GM12873 (cell line): ENCODE results near the gene PEAK3.
A peak's percentile ranks its signal among the peaks of the same experiment; 100 is the strongest.

Experiments
- TF ChIP-seq, protein P1 (sequence below): IDR thresholded peaks from 2 replicates; pipeline ENCODE4 v1.5.1; 2012; ENCODE audit warnings: low read depth, mild to moderate bottlenecking, moderate library complexity, low read length, control low read depth; ENCODE audit not compliant: insufficient read depth; ENCODE audit errors: missing control alignments

PEAK3 gene

DNA sequence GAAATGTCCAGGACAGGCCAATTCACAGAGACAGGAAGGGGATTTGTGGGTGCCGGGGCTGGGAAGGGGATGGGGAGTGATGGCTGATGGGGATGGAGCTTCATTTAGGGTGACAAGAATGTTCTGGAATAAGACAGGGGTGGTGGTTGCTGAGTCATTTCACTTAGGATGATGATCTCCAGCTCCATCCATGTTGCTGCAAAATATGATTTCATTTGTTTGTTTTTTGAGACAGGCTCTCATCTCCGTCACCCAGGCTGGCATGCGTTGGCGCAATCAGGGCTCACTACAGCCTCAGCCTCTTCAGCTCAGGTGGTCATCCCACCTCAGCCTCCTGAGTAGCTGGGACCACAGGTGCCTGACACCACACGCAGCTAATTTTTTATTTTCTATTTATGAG lies 22.6 kb downstream of the PEAK3 start:
- TF ChIP-seq, protein P1, sequence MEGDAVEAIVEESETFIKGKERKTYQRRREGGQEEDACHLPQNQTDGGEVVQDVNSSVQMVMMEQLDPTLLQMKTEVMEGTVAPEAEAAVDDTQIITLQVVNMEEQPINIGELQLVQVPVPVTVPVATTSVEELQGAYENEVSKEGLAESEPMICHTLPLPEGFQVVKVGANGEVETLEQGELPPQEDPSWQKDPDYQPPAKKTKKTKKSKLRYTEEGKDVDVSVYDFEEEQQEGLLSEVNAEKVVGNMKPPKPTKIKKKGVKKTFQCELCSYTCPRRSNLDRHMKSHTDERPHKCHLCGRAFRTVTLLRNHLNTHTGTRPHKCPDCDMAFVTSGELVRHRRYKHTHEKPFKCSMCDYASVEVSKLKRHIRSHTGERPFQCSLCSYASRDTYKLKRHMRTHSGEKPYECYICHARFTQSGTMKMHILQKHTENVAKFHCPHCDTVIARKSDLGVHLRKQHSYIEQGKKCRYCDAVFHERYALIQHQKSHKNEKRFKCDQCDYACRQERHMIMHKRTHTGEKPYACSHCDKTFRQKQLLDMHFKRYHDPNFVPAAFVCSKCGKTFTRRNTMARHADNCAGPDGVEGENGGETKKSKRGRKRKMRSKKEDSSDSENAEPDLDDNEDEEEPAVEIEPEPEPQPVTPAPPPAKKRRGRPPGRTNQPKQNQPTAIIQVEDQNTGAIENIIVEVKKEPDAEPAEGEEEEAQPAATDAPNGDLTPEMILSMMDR, result no peak

DNA sequence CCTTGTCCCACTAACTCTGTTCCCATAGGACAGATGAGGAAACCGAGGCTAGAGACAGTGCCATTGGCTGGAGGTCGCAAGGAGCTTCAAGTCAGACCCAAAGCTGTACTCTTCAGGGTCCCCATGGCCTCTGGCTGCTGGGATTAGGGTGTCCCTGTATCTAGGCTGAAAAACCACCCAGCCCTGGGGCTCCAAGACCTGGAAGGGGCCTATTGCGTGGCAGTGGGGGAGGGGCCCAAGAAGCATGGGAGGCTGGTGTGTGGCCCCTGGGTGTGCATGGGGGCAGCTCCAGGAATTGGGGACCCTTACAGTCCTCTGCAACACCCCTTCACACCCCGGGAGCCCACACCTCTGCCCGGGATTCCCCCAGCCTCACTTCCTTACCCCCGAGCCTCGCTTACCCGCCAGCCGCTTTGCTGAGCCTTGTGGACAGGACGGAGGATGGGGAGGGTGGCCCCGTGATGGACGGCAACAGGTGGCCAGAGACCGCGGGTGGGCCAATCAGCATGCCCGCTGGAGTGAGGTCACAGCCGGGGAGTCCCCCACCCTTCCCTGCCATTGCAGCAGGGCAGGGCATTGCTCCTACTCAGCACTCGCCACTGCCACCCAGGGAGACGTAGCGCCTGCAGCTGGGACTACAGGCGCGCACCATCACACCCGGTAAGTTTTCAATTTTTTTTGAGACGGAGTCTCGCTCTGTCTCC lies 25.8 kb downstream of the PEAK3 start, which contains the start of gene JSRP1:
TSS of gene JSRP1 (minus strand) at position 436 of the 704 bp plus-strand sequence. CDS start 1,103 bp downstream, outside the sequence.
- TF ChIP-seq, protein P1, result no peak

DNA sequence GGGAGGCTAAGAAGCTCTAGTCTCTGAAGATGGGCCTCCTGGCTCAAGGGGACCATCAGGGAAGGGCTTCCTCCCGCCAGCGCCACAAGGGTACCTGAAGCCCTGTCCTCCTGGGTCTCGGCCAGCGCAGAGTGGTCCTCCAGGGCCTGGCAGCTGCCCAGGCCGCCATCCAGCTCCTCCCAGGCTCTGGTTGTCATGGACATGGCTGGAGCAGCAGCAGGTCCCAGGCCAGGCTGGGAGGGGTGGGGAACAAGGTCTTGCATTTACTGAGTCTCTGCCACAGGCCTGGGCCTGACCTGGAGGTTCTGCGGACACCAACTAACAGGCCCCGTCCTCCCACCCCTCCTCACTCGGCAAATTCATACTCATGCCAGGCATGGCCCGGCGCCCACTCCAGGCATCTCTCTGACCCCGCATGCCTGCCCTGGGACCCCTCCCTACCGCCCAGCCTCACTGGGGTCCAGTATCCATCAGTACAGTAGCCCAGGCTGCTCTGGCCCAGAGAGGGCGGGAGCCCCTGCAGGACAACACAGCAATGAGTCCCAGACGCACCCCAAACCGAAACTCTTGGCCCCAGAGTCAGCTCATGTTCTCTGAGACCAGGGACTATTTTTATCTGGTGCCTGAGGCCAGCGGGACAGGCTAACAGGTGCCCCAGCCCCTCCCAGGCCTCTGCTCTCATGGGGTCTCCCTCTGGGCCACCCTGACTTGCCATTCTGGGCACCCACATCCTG lies 26.7 kb downstream of the PEAK3 start:
- TF ChIP-seq, protein P1, result no peak

DNA sequence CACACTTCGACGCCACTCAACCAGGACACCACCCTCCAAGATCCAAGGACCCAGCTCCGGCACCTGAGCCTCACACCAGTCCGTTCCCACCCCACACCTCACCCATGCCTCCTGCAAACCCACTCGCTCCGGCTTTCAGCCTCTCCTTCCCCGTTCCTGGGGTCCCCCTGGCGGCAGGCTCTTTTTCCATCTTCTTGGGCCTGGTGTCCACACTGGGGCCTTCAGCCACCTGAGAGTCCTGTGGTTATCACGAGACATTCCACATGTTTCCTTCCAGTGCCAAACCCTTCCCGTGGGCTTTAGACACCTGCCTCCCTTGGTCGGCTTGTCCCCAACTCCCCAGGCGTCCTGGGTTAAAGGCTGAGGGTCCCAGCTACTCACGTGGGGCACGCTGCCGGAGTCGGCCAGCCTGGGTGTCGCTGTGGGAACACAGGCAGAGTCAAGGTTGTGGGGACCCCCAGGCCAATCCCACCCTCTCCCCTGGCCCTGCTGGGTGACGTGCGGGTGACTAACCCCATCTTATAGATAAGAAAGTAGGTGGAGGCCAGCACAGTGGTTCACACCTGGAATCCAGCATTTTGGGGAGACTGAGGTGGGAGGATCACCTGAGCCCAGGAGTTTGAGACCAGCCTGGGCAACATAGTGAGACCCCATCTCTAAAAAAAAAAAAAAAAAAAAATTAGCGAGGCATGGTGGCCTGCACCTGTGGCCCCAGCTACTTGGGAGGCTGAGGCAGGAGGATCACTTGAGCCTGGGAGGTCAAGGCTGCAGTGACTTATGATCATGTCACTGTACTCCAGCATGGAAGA lies 27.7 kb downstream of the PEAK3 start:
- TF ChIP-seq, protein P1, result no peak

DNA sequence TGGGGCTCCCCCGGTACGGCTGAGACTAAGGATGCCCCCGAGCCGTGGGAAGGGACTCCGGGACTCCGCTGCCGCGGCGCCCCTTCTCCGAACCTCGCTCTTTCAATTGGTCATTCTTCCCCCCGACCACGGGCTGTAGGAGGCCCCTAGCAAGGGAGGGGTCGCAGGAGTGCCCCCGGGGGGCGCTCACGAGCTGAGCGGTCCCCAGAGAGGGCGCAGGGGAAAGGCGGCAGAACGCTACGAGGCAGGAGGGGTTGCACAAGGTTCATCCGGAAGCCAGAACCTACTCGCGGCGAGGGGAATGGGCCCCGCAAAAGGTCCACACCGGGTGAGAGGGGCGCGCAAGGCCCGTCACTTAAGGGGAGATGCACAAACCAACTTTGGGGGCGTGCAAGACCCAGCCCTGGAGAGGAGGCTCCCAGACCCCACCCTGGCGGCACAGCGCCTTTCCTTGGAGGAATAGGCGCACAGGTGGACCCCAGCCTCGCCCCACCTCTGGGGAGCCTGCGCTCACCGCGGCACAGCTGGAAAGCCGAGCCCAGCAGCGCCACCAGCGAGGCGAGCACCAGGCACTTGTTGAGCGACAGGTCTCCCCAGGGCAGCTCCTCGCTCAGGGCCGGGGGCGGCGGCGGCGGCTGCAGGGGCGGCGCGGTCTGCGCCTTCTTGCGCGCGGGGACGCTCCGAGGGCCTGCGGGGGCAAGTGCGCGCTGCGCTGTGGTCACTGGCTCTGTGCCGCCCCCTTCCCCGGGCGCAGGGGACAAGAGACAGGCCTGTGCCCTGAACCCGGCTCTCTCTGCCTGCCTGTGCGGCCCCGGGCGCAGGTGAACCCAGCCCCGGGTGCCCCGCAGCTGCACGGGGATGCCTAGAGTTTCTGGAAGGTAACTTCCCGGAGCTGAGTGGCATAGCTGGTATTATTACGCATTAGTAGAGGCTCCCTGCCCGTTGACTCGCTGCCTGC lies 28.6 kb downstream of the PEAK3 start:
- TF ChIP-seq, protein P1, result peak; percentile 48

DNA sequence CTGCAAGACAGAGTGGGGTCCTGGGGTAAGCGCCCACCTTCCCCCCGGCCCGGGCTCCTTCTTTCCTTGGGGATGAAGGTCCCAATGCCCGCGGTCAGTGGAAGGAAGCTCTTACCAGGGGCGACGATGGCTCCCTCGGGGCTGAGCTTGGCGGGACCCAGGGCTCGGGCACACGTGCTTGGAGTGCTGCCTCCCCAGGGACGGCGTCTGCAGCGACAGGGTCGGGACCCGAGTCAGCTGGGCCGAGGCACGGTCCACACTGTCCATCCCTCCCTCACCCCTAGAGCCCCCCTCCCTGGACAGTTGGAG lies 29.2 kb downstream of the PEAK3 start:
- TF ChIP-seq, protein P1, result no peak
